ENCODE measurements around the gene RARB.
A peak's percentile ranks its signal among the peaks of the same experiment; 100 is the strongest.

Gene RARB

DNA sequence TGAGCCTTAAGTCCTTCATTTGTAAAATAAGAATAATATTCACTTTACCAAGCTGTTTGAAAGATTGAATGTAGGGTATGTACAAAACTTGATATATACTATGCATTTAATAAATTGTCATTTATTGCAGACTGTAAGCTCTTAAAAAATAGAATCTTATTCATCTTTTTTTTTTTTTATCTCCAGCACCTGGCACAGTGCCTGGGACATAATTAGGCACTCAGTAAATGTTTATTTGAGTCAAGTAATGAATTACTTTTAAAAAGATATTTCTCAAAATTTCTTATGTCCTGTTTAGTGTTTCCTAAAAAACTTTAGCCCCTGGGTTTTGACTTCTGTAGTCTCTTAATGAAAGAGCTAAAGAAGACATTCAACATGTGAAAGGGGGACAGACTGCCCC is 164.9 kb downstream of the RARB start:
- no peak for TF ChIP-seq CTCF (IDR thresholded peaks at IDR 0.05; ENCODE audit: low read depth, low read length, missing control alignments)
- no peak for DNase-seq (ENCODE audit: low read depth)
- H3K4me3 ChIP-seq (ENCODE audit: low read depth, low read length): no peak overlapping the region

GRCh38 chr3:25594007-25594502 is 166.0 kb downstream of the RARB start:
- no peak overlapping the region for H3K4me3 ChIP-seq (ENCODE audit: low read depth, low read length)
- DNase-seq (ENCODE audit: low read depth): no peak
- TF ChIP-seq CTCF (IDR thresholded peaks at IDR 0.05; ENCODE audit: low read depth, low read length, missing control alignments): peak; percentile 43

- TF ChIP-seq CTCF (IDR thresholded peaks at IDR 0.05; ENCODE audit: low read depth, low read length, missing control alignments): no peak
- H3K4me3 ChIP-seq (ENCODE audit: low read depth, low read length): no peak overlapping the region
- no peak for DNase-seq (ENCODE audit: low read depth)
These were observed 169.6 kb downstream of the RARB start for GRCh38 chr3:25597535-25598101.

DNA sequence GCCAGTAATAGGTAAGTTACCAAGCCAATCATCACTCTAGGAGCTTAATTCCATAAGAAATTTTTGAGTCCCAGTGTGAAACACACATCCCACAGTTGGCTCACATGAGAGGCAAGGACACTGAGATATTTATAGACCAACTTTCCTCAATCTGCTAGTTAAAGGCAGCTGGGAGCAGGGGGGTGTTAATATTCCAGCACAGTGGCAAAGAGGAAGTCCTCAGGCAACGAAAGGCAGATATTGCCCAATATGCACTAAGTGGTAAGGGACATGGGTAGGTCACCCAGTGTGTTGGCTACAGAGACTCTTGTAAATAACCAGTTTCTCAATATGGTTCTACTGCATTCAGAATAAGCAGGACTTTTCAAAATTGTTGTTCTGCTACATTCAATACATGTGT is 175.6 kb downstream of the RARB start:
- no peak for DNase-seq (ENCODE audit: low read depth)
- H3K4me3 ChIP-seq (ENCODE audit: low read depth, low read length): no peak overlapping the region
- TF ChIP-seq CTCF (IDR thresholded peaks at IDR 0.05; ENCODE audit: low read depth, low read length, missing control alignments): no peak

GRCh38 chr3:25604107-25604805 is 176.2 kb downstream of the RARB start:
- TF ChIP-seq CTCF (IDR thresholded peaks at IDR 0.05; ENCODE audit: low read depth, low read length, missing control alignments): no peak
- DNase-seq (ENCODE audit: low read depth): no peak
- no peak overlapping the region for H3K4me3 ChIP-seq (ENCODE audit: low read depth, low read length)

GRCh38 chr3:25610167-25610566 is 182.1 kb downstream of the RARB start:
- no peak for DNase-seq (ENCODE audit: low read depth)
- H3K4me3 ChIP-seq (ENCODE audit: low read depth, low read length): no peak overlapping the region
- TF ChIP-seq CTCF (IDR thresholded peaks at IDR 0.05; ENCODE audit: low read depth, low read length, missing control alignments): no peak

DNA sequence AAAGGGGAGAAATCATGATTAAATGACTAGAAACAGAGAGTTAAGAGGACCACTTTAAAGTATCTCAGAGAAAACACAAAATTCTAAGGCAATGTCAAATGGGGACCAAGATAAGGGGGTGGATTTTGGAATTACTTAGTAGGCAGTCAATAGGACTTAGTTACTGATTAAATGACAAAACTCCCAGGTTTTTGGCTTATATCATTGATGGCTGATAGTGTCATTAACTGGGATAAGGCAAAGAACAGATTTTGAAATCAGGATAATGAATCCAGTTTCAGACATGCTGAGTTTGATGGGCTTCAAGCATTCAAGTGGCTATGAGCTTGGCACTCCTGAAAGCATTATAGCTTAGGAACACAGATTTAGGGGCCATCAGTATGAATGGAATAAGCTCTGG is 182.7 kb downstream of the RARB start:
- DNase-seq (ENCODE audit: low read depth): no peak
- TF ChIP-seq CTCF (IDR thresholded peaks at IDR 0.05; ENCODE audit: low read depth, low read length, missing control alignments): no peak
- no peak overlapping the region for H3K4me3 ChIP-seq (ENCODE audit: low read depth, low read length)

Data from GM12864 (cell line).